Measurements from ENCODE around the gene GSTM4. TPM values are rescaled to one million over a fixed set of nuclear protein-coding genes. Genes with fewer than 3 reads are reported as not detected.
A peak's percentile ranks its signal among the peaks of the same experiment; 100 is the strongest.

The GSTM4 gene
- total RNA-seq, 2 donors from 2014 or later: 17.0 to 18.0 TPM

DNA sequence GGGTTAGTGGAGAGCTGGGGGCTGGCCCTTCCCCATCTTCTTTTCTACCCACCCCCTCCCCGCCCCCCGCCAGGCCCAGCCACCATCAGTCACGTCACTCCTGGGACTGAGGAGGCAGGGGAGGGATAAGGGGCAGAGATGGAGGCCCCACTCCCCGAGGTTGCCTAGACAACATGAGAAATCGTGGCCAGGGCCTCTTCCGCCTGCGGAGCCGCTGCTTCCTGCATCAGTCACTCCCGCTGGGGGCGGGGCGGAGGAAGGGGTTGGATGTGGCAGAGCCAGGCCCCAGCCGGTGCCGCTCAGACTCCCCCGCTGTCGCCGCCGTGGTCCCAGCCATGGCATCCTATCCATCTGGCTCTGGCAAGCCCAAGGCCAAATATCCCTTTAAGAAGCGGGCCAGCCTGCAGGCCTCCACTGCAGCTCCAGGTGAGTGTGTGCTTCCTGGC lies 35.0 kb upstream of the GSTM4 start:
- ATAC-seq (peak; percentile 86), DNase-seq (peak; percentile 97 to 98 (median 97))
- H3K9me3 ChIP-seq (ENCODE audit: control insufficient read depth, low read length, poor library complexity, severe bottlenecking): no peaks in the 10 kb centered on the region
- peak overlapping the region; percentile 98 for H3K27ac Mint-ChIP-seq
- H3K27me3 Mint-ChIP-seq: no peaks in the 10 kb centered on the region
- H3K36me3 Mint-ChIP-seq (ENCODE audit: low read depth): peaks cover 4% of the 10 kb centered on the region
- H3K4me3 Mint-ChIP-seq: peak overlapping the region; percentile 99
- H3K4me1 Mint-ChIP-seq: peaks cover 71% of the 10 kb centered on the region

DNA sequence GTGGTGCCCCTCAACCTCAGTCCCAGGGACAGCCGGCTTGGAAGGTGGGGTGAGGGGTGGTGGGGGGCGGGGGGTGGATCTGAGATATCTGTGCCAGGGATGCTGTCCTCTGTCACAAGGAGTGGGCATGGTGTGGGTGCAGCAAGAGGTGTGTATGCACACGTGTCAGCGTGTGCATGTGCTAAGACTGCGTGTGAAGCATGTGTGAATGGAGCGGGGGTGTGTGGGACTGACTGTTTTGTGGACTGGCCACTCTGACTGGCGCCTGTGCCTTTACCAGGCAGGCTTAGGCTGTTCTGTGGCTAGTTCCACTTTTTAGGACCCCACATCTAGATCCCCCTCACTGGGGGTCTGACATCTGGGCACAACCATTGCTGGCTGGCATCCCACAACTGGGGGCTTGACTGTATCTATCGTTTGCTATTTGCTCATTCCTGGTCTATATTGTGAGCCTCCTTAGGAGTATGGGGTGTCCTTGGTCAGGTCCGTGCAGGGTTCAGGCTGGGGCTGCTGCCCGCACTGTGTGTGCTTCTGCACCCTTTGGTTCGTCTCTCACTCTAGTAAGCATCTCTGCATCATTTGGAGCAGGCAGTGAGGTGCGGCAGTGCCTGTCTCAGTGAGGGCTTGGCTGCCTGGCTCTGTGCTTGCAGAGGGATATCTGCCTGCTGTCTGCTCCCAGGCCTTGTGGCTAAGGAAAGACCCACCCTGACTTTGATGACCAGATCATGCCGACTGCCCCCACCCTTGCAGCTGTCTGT lies 34.3 kb upstream of the GSTM4 start:
- DNase-seq (no peak), ATAC-seq (no peak)
- Mint-ChIP-seq H3K27ac (peak overlapping the region; percentile 98), H3K36me3 (ENCODE audit: low read depth) (peaks cover 4% of the 10 kb centered on the region), H3K27me3 (no peaks in the 10 kb centered on the region), H3K4me3 (peak overlapping the region; percentile 99), H3K4me1 (peaks cover 66% of the 10 kb centered on the region)
- no peaks in the 10 kb centered on the region for H3K9me3 ChIP-seq (ENCODE audit: control insufficient read depth, low read length, poor library complexity, severe bottlenecking)

DNA sequence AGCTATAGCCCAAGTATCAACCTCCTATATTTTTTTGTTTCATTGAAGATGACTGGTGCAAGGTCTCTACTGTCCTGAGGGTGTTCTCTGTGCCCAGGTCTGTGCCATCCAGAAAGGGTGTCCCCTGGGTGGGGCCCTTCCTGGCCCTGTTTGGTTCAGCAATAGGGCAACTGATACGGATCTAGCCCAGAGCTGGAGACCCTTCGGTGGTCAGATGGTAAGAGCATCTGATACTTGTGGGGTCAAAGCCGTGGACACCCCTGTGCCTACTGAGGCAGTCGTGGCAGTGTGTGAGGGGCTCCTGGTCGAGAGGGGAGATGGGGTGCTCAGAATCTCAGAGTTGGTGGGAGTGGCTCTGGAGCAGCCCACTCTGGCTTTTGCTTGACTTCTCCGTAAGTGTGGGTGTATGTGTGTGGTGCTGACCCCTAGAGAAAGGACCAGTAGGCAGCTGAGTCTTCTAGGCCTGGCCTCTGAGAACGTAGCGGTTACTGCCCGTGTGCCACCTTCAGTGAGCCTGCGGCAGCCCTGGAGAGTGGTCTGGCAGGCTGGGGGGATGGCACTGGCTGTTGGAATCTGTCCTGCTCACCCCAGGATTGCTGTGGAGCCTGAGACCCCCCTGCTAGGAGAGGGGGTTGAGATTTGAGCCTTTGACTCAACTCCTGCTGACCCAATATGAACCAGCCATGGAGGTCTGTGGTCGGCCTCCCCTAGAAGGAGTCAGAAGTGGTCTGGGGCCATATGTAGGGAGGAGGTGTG lies 33.6 kb upstream of the GSTM4 start:
- no peaks in the 10 kb centered on the region for H3K27me3 Mint-ChIP-seq
- no peak for DNase-seq
- H3K9me3 ChIP-seq (ENCODE audit: control insufficient read depth, low read length, poor library complexity, severe bottlenecking): no peaks in the 10 kb centered on the region
- no peak for ATAC-seq
- H3K27ac Mint-ChIP-seq: peak overlapping the region; percentile 98
- peak overlapping the region; percentile 99 for H3K4me3 Mint-ChIP-seq
- peaks cover 4% of the 10 kb centered on the region for H3K36me3 Mint-ChIP-seq (ENCODE audit: low read depth)
- peaks cover 59% of the 10 kb centered on the region for H3K4me1 Mint-ChIP-seq

DNA sequence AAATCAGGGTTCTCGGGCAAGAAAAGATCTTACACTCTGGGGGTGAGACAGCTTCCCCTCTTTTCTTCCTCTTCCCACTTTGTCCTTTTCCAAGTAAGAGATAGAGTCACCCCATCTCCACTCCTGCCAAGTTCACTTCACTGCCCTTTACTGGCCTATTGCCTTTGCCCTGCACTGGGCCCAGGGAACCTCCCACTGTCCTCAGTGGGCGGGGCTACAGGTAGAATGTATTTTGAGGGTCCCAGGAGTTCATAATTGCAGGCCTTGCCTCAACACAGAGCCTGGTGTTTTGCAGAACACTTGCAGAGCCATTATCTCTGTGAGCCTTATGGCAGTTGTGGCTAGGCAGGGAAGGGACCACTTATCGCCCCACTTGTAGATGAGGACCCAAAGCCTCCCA lies 33.0 kb upstream of the GSTM4 start:
- DNase-seq: no peak
- no peaks in the 10 kb centered on the region for H3K9me3 ChIP-seq (ENCODE audit: control insufficient read depth, low read length, poor library complexity, severe bottlenecking)
- Mint-ChIP-seq H3K36me3 (ENCODE audit: low read depth) (peaks cover 4% of the 10 kb centered on the region), H3K27ac (peak overlapping the region; percentile 98), H3K4me3 (peak overlapping the region; percentile 99), H3K27me3 (no peaks in the 10 kb centered on the region), H3K4me1 (peaks cover 55% of the 10 kb centered on the region)
- ATAC-seq: no peak

DNA sequence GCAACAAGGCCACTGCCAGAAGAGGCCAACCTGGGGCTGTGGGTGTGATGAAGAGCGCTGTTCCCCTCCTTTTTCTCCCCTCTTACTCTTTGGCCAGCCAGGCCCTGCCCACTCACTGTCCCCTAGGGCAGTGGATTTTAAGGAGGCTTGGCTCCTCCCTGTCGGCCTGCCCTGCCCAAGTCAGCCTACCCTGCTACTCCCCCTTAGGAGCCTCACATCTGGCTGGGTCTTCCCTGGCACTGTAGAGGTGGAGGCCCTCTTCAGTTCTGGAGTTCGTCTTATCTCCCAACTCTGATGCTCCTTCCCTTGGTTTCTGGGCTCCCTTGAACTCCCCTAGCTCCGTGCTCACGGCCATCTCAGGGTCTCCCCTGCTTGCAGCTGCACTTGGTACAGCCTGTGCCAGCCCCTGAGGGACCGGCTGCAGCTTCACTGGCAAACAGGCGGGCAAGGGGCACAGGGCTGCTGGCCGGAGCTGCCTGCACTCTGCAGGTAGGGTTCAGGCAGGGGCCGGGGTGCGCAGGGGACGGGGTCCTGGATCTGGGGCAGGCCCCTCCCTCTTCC lies 32.2 kb upstream of the GSTM4 start:
- ATAC-seq (no peak), DNase-seq (no peak)
- Mint-ChIP-seq H3K36me3 (ENCODE audit: low read depth) (peaks cover 6% of the 10 kb centered on the region), H3K4me1 (peaks cover 53% of the 10 kb centered on the region), H3K27ac (peak overlapping the region; percentile 98), H3K4me3 (peak overlapping the region; percentile 99), H3K27me3 (no peaks in the 10 kb centered on the region)
- H3K9me3 ChIP-seq (ENCODE audit: control insufficient read depth, low read length, poor library complexity, severe bottlenecking): no peaks in the 10 kb centered on the region

DNA sequence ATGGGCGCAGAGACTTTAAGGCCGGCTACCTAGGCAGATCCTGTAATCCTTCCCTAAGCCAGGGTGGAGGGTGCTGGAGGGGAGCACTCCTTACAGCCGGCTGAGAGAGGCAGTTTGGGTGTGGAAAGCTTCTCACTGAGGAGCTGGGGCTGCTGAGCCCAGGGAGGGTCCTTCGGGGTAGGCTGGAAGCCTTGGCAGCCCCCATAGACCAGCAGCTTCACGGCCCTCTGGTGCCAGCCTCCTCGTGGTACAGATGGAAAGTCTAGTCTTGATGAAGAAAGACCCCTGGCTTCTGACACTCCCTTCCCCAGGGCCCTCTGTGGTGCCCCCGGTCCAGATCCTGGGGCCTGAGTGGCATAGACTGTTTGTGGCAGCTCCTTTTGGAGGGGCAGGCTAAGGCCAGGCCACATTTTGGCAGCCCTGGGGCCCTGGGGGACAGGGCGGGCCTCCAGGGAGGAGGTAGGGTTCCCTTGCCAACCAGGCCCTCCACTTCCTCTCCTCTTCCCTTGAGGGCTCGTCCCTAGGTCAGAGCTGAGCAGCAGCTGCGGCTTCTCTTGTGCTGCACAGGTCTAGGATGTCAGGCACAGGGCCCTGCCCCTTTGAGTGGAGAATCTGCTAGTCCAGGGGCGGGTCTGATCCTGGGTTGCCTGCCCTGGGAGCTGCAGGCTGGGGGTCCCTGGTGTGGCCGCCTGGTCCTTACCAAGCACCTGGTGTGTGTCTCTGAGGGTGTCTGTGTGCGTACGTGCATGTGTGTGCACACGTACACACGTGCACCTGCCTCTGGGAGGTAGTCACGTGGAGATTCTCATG lies 31.5 kb upstream of the GSTM4 start:
- Mint-ChIP-seq H3K4me3 (peak overlapping the region; percentile 99), H3K27me3 (no peaks in the 10 kb centered on the region), H3K4me1 (peaks cover 47% of the 10 kb centered on the region), H3K27ac (peak overlapping the region; percentile 98), H3K36me3 (ENCODE audit: low read depth) (peaks cover 8% of the 10 kb centered on the region)
- ATAC-seq: no peak
- H3K9me3 ChIP-seq (ENCODE audit: control insufficient read depth, low read length, poor library complexity, severe bottlenecking): no peaks in the 10 kb centered on the region
- DNase-seq: no peak

DNA sequence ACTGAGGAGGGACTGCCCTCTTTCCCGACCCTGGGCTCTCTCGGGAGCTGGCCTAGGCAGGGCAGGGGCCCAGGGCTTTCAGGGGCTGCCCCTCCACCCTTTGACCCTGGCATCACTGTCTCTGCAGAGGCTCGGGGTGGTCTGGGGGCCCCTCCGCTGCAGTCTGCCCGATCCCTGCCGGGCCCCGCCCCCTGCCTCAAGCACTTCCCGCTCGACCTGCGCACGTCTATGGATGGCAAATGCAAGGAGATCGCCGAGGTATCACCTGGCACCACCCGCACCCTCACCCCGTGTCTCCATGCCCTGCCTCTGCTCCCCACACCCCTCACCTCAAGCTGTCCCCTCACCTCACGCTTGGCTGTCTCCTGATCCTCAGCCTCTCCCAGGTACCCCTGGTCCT lies 30.7 kb upstream of the GSTM4 start:
- H3K9me3 ChIP-seq (ENCODE audit: control insufficient read depth, low read length, poor library complexity, severe bottlenecking): no peaks in the 10 kb centered on the region
- peaks cover 43% of the 10 kb centered on the region for H3K4me1 Mint-ChIP-seq
- peaks cover 6% of the 10 kb centered on the region for H3K36me3 Mint-ChIP-seq (ENCODE audit: low read depth)
- no peaks in the 10 kb centered on the region for H3K27me3 Mint-ChIP-seq
- DNase-seq: no peak
- no peak overlapping the region for H3K4me3 Mint-ChIP-seq
- H3K27ac Mint-ChIP-seq: peak overlapping the region; percentile 98
- ATAC-seq: no peak

DNA sequence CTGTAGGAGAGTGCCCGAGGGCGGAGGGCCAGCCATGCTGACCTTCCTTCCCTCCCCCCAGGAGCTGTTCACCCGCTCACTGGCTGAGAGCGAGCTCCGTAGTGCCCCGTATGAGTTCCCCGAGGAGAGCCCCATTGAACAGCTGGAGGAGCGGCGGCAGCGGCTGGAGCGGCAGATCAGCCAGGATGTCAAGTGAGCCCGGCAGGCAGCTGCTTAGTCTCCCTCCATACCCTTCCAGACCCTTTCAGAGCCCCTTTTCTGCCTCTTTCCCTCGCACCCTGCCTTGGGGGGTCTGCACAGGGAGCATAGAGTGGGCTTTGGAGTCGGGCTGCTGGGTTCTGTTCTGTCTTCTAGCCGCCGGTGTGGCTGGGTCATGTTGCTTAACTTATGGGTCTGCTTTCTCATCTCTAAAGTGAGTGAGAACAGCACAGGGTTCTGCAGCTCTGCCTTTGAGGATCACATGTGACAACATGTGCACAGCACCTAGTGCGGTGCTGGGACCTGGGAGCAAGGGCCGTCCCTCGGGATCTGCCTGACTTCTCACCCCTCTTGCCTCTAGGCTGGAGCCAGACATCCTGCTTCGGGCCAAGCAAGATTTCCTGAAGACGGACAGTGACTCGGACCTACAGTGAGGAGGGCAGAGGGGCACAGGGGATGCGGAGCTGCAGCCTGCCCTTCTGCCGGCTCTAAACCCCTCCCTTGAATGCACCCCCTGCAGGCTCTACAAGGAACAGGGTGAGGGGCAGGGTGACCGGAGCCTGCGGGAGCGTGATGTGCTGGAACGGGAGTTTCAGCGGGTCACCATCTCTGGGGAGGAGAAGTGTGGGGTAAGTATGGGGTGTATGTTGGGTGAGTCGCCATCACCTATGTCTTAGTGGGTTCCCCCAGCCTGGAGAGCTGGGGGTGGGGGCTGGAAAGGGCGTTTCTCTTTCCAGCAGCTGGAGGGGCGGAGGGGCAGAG lies 30.0 kb upstream of the GSTM4 start:
- Mint-ChIP-seq H3K4me1 (peaks cover 43% of the 10 kb centered on the region), H3K4me3 (no peak overlapping the region), H3K27ac (peak overlapping the region; percentile 98), H3K36me3 (ENCODE audit: low read depth) (peaks cover 6% of the 10 kb centered on the region), H3K27me3 (no peaks in the 10 kb centered on the region)
- ATAC-seq: no peak
- DNase-seq: no peak
- H3K9me3 ChIP-seq (ENCODE audit: control insufficient read depth, low read length, poor library complexity, severe bottlenecking): no peaks in the 10 kb centered on the region

DNA sequence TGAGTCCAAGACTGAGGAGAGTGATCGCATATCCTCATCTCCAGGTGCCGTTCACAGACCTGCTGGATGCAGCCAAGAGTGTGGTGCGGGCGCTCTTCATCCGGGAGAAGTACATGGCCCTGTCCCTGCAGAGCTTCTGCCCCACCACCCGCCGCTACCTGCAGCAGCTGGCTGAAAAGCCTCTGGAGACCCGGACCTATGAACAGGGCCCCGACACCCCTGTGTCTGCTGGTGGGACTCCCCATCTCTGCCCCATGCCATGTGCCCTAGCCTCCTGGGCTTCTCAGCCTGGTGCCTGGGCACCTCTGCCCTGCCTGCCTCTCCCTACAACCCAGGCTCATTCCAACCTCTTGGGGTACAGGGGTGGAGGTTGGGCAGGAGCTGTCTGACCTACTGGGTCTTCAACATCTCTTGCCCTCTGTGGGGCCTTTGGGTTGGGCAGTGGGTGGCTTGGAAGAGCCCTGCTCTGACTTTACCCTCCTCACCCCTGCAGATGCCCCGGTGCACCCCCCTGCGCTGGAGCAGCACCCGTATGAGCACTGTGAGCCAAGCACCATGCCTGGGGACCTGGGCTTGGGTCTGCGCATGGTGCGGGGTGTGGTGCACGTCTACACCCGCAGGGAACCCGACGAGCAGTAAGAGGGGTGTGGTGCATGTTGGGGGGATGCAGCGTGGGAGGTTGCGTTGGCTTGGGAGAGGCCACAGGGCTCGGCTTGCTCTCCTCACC lies 29.1 kb upstream of the GSTM4 start:
- Mint-ChIP-seq H3K4me1 (peaks cover 39% of the 10 kb centered on the region), H3K4me3 (no peak overlapping the region), H3K27me3 (no peaks in the 10 kb centered on the region), H3K27ac (no peak overlapping the region), H3K36me3 (ENCODE audit: low read depth) (peaks cover 6% of the 10 kb centered on the region)
- DNase-seq: no peak
- no peaks in the 10 kb centered on the region for H3K9me3 ChIP-seq (ENCODE audit: control insufficient read depth, low read length, poor library complexity, severe bottlenecking)
- ATAC-seq: no peak

DNA sequence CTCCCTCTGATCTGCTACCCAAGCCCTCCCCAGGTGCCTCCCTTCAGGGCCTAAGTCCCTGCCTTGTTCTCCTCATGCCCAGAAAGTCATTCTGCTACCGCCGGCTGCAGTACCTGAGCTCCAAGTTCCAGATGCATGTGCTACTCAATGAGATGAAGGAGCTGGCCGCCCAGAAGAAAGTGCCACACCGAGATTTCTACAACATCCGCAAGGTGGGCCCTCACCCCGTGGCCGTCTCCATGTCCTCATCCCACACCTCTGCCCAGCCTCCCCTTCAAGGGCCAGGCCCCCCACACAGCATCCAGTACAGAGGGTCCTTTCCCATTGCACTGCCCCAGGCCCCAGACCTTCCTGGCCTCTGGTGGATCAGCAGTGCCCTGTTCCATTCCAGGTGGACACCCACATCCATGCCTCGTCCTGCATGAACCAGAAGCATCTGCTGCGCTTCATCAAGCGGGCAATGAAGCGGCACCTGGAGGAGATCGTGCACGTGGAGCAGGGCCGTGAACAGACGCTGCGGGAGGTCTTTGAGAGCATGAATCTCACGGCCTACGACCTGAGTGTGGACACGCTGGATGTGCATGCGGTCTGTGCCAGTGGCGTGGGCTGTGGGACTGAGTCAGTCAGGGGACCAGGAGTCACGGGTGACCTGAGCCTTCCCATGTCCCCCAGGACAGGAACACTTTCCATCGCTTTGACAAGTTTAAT lies 28.1 kb upstream of the GSTM4 start:
- DNase-seq: no peak

DNA sequence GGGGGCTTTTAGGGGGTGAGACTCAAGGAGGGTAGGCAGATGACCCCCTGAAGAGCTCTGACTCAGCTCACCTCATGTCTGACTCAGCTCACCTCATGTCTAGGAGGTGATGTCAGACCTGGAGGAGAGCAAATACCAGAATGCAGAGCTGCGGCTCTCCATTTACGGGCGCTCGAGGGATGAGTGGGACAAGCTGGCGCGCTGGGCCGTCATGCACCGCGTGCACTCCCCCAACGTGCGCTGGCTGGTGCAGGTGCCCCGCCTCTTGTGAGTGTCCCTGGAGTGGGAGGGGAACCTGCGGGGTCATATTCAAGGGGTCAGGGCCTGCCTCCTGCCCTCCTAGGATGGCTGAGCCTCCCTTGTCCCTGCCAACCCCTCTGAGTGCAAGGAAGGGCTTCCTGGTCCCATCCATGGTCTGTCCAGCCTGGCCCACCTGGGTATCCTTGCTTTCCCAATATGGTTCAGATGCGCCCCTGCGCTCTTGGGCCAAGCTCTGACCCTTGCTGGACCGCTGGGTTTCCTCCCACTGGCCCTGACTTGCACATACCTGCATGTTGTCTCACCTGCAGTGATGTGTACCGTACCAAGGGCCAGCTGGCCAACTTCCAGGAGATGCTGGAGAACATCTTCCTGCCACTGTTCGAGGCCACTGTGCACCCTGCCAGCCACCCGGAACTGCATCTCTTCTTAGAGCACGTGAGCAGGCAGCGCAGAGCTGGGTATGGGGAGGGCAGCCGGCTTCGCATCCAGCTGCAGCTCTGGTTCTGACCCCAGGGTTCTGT lies 27.2 kb upstream of the GSTM4 start:
- H3K27me3 Mint-ChIP-seq: no peaks in the 10 kb centered on the region
- peaks cover 6% of the 10 kb centered on the region for H3K36me3 Mint-ChIP-seq (ENCODE audit: low read depth)
- H3K27ac Mint-ChIP-seq: peak overlapping the region; percentile 85
- DNase-seq: no peak
- no peaks in the 10 kb centered on the region for H3K9me3 ChIP-seq (ENCODE audit: control insufficient read depth, low read length, poor library complexity, severe bottlenecking)
- H3K4me1 Mint-ChIP-seq: peaks cover 26% of the 10 kb centered on the region
- ATAC-seq: no peak
- no peak overlapping the region for H3K4me3 Mint-ChIP-seq

More for the DNA sequence above, 28.1 kb upstream of the GSTM4 start:
- H3K4me1 Mint-ChIP-seq: peaks cover 35% of the 10 kb centered on the region
- no peaks in the 10 kb centered on the region for H3K27me3 Mint-ChIP-seq
- ATAC-seq: no peak
- no peak overlapping the region for H3K4me3 Mint-ChIP-seq
- H3K27ac Mint-ChIP-seq: peak overlapping the region; percentile 21
- H3K9me3 ChIP-seq (ENCODE audit: control insufficient read depth, low read length, poor library complexity, severe bottlenecking): no peaks in the 10 kb centered on the region
- H3K36me3 Mint-ChIP-seq (ENCODE audit: low read depth): peaks cover 6% of the 10 kb centered on the region
